Thyroid gland (tissue), 4 donors: Measurements from ENCODE around the gene EFNB1.

ENCODE experiments used
- POLR2A ChIP-seq, 2 donors: fragments of 450-650 bp; IDR thresholded peaks; one replicate each; pipeline ENCODE4 v1.6.1; 2017; ENCODE audit warnings: antibody characterized with exemption in 2 of 2, mild to moderate bottlenecking in 2 of 2, moderate library complexity in 1 of 2
- TF ChIP-seq, protein P1 (sequence below), 6 experiments: fragments of 200-600 bp in 3 of 6; fragments of 450-650 bp in 3 of 6; sonication (generic) in 3 of 6; IDR thresholded peaks; one replicate each; pipeline ENCODE4 v1.5.1; 2016 to 2019; ENCODE audit warnings: antibody characterized with exemption in 6 of 6, mild to moderate bottlenecking in 2 of 6, inconsistent platforms in 1 of 6, moderate library complexity in 1 of 6

DNA sequence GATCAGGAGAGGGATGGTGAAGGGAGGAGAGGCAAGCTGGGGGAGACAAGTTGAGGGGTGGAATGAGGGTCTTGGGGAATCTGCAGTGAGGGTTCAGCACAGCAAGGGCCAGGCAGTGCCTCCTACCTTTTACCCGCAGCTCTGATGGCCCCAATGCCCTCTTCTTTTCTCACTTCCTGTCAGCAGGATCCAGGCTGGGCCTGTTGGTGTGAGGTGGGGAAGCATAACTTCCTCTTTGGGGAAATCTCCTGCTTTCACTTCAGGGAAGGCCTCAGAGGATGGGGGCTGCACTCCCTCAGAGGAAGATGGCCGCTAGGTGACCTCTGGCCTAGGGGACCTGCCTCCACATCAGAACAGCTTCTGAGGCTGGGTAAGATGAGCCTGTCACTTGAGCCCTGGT lies 36.5 kb downstream of the EFNB1 start:
- TF ChIP-seq, protein P1, sequence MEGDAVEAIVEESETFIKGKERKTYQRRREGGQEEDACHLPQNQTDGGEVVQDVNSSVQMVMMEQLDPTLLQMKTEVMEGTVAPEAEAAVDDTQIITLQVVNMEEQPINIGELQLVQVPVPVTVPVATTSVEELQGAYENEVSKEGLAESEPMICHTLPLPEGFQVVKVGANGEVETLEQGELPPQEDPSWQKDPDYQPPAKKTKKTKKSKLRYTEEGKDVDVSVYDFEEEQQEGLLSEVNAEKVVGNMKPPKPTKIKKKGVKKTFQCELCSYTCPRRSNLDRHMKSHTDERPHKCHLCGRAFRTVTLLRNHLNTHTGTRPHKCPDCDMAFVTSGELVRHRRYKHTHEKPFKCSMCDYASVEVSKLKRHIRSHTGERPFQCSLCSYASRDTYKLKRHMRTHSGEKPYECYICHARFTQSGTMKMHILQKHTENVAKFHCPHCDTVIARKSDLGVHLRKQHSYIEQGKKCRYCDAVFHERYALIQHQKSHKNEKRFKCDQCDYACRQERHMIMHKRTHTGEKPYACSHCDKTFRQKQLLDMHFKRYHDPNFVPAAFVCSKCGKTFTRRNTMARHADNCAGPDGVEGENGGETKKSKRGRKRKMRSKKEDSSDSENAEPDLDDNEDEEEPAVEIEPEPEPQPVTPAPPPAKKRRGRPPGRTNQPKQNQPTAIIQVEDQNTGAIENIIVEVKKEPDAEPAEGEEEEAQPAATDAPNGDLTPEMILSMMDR (IDR thresholded peaks at IDR 0.05) = no peak
- TF ChIP-seq POLR2A (IDR thresholded peaks at IDR 0.05) = no peak
